ENCODE measurements around the gene DAAM2. TPM values are rescaled to one million over a fixed set of nuclear protein-coding genes. Genes with fewer than 3 reads are reported as not detected.

Gene DAAM2
- total RNA-seq, 6 experiments from 2014 or later, result 2.2 to 9.0 (median 8.0) TPM

GRCh38 chr6:39947611-39948068 lies 155.5 kb downstream of the DAAM2 start:
- DNase-seq, result no peak
- TF ChIP-seq CTCF (IDR thresholded peaks at IDR 0.05), result no peak
- Mint-ChIP-seq H3K4me3 (no peak overlapping the region), H3K27ac (no peak overlapping the region), H3K4me1 (ENCODE audit: low read depth) (no peaks in the 10 kb centered on the region), H3K9me3 (no peaks in the 10 kb centered on the region), H3K27me3 (ENCODE audit: insufficient read depth) (peaks cover 2% of the 10 kb centered on the region), H3K36me3 (ENCODE audit: low read depth) (no peaks in the 10 kb centered on the region)

- Mint-ChIP-seq H3K27ac (no peak overlapping the region), H3K27me3 (ENCODE audit: insufficient read depth) (peaks cover under 1% of the 10 kb centered on the region), H3K4me1 (ENCODE audit: low read depth) (no peaks in the 10 kb centered on the region), H3K36me3 (ENCODE audit: low read depth) (no peaks in the 10 kb centered on the region), H3K4me3 (no peak overlapping the region), H3K9me3 (no peaks in the 10 kb centered on the region)
- TF ChIP-seq CTCF (IDR thresholded peaks at IDR 0.05), result no peak
- DNase-seq, result no peak
Observed at GRCh38 chr6:39948199-39948791, 156.1 kb downstream of the DAAM2 start.

GRCh38 chr6:39950125-39950720 lies 158.0 kb downstream of the DAAM2 start:
- no peaks in the 10 kb centered on the region for H3K36me3 Mint-ChIP-seq (ENCODE audit: low read depth)
- no peak for DNase-seq
- H3K27me3 Mint-ChIP-seq (ENCODE audit: insufficient read depth), result no peaks in the 10 kb centered on the region; the same call in none of the 2 replicates
- no peak for TF ChIP-seq CTCF (IDR thresholded peaks at IDR 0.05)
- no peak overlapping the region for H3K4me3 Mint-ChIP-seq
- no peak overlapping the region for H3K27ac Mint-ChIP-seq
- H3K9me3 Mint-ChIP-seq, result no peaks in the 10 kb centered on the region
- H3K4me1 Mint-ChIP-seq (ENCODE audit: low read depth), result no peaks in the 10 kb centered on the region

- no peak for DNase-seq
- H3K36me3 Mint-ChIP-seq (ENCODE audit: low read depth), result no peaks in the 10 kb centered on the region
- H3K27ac Mint-ChIP-seq, result no peak overlapping the region
- no peak for TF ChIP-seq CTCF (IDR thresholded peaks at IDR 0.05)
- no peaks in the 10 kb centered on the region for H3K9me3 Mint-ChIP-seq
- no peaks in the 10 kb centered on the region; the same call in none of the 2 replicates for H3K27me3 Mint-ChIP-seq (ENCODE audit: insufficient read depth)
- H3K4me1 Mint-ChIP-seq (ENCODE audit: low read depth), result no peaks in the 10 kb centered on the region
- no peak overlapping the region for H3K4me3 Mint-ChIP-seq
Observed at GRCh38 chr6:39951191-39951590, 159.0 kb downstream of the DAAM2 start.

GRCh38 chr6:39951716-39952115 lies 159.5 kb downstream of the DAAM2 start:
- Mint-ChIP-seq H3K27me3 (ENCODE audit: insufficient read depth) (no peaks in the 10 kb centered on the region; the same call in none of the 2 replicates), H3K36me3 (ENCODE audit: low read depth) (no peaks in the 10 kb centered on the region), H3K4me1 (ENCODE audit: low read depth) (no peaks in the 10 kb centered on the region), H3K9me3 (no peaks in the 10 kb centered on the region), H3K27ac (no peak overlapping the region), H3K4me3 (no peak overlapping the region)
- TF ChIP-seq CTCF (IDR thresholded peaks at IDR 0.05), result no peak
- DNase-seq, result no peak
